GM06990 (cell line): Measurements from ENCODE around the gene PLXNA2.

Source experiments
- DNase-seq: peaks from one replicate; pipeline ENCODE4 v3.0.0-alpha.2; 2011; ENCODE audit not compliant: insufficient read length; ENCODE audit errors: extremely low read depth
- H3K27me3 ChIP-seq: replicated peaks from 2 replicates; pipeline ENCODE4 v1.6.0; 2011; ENCODE audit warnings: low read length; ENCODE audit not compliant: control insufficient read depth, insufficient read depth
- H3K36me3 ChIP-seq: 2 replicates; pipeline ENCODE4 v1.5.1; 2011; ENCODE audit warnings: low read length; ENCODE audit not compliant: control insufficient read depth, insufficient read depth
- H3K4me3 ChIP-seq: replicated peaks from 2 replicates; pipeline ENCODE4 v1.5.1; 2011; ENCODE audit warnings: low read depth, mild to moderate bottlenecking, control low read depth, low read length
- TF ChIP-seq, protein P1 (sequence below): IDR thresholded peaks from 2 replicates; pipeline ENCODE4 v1.5.1; 2011; ENCODE audit warnings: low read length, control low read depth, mild to moderate bottlenecking, inconsistent platforms; ENCODE audit not compliant: insufficient read depth, poor library complexity, severe bottlenecking

Gene PLXNA2

GRCh38 chr1:208117826-208118225, 126.4 kb downstream of the PLXNA2 start:
- DNase-seq, result no peak
- TF ChIP-seq, protein P1, sequence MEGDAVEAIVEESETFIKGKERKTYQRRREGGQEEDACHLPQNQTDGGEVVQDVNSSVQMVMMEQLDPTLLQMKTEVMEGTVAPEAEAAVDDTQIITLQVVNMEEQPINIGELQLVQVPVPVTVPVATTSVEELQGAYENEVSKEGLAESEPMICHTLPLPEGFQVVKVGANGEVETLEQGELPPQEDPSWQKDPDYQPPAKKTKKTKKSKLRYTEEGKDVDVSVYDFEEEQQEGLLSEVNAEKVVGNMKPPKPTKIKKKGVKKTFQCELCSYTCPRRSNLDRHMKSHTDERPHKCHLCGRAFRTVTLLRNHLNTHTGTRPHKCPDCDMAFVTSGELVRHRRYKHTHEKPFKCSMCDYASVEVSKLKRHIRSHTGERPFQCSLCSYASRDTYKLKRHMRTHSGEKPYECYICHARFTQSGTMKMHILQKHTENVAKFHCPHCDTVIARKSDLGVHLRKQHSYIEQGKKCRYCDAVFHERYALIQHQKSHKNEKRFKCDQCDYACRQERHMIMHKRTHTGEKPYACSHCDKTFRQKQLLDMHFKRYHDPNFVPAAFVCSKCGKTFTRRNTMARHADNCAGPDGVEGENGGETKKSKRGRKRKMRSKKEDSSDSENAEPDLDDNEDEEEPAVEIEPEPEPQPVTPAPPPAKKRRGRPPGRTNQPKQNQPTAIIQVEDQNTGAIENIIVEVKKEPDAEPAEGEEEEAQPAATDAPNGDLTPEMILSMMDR, result no peak
- Histone ChIP-seq H3K36me3 (no peaks in the 10 kb centered on the region), H3K4me3 (no peak overlapping the region), H3K27me3 (no peaks in the 10 kb centered on the region; the same call in 1 of the 2 replicates)

GRCh38 chr1:208117409-208117808, 126.8 kb downstream of the PLXNA2 start:
- no peaks in the 10 kb centered on the region; the same call in 1 of the 2 replicates for H3K27me3 ChIP-seq
- TF ChIP-seq, protein P1, result no peak
- H3K4me3 ChIP-seq, result no peak overlapping the region
- no peak for DNase-seq
- no peaks in the 10 kb centered on the region for H3K36me3 ChIP-seq

DNA sequence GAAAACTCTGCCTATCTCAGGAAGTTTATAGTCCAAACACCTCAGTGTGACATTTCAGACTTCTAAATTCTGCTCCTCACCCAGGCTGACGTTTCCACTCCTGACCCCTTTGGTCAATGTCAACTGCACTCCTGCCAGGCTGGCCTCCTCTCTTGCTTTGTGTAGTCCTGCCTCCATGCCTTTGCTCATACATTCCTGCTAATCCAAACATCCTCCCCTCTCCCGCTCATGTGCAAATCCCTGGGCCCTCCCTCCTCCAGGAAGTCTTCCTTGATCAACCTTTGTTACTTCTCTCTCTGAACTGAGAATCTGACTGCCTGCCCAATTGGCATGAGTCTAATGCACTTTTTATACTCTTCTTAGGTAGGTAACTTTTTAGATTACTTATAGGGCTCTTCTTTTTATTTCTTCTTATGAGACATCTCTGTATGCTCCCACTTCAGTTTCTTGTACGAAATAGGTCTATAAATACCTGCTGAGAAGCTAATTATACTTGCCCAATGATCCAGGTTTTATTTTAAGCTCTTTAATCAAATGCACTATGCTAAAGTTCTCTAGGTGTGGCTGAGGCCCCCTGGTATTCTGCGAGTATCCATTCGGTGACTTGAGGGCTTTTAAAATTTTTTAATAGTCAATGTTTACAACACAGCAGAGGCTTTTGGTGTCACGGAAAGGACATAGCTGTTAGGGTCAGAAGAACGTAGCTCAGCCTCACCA, 128.1 kb downstream of the PLXNA2 start:
- DNase-seq, result no peak
- no peaks in the 10 kb centered on the region for H3K36me3 ChIP-seq
- TF ChIP-seq, protein P1, result no peak

GRCh38 chr1:208113011-208113410, 131.2 kb downstream of the PLXNA2 start:
- TF ChIP-seq, protein P1, result no peak
- DNase-seq, result no peak
- Histone ChIP-seq H3K36me3 (no peaks in the 10 kb centered on the region), H3K4me3 (no peak overlapping the region), H3K27me3 (no peaks in the 10 kb centered on the region; the same call in 1 of the 2 replicates)

More for the DNA sequence above, 128.1 kb downstream of the PLXNA2 start:
- H3K27me3 ChIP-seq, result no peaks in the 10 kb centered on the region; the same call in 1 of the 2 replicates
- no peak overlapping the region for H3K4me3 ChIP-seq

GRCh38 chr1:208112401-208112800, 131.8 kb downstream of the PLXNA2 start:
- TF ChIP-seq, protein P1, result no peak
- Histone ChIP-seq H3K36me3 (no peaks in the 10 kb centered on the region), H3K4me3 (no peak overlapping the region), H3K27me3 (no peaks in the 10 kb centered on the region; the same call in 1 of the 2 replicates)
- no peak for DNase-seq
